Measurements from ENCODE around the gene B4GALT2. TPM values are rescaled to one million over a fixed set of nuclear protein-coding genes. Genes with fewer than 3 reads are reported as not detected.

The B4GALT2 gene
- total RNA-seq, 1 experiment from 2014 or later: 70.9 TPM

GRCh38 chr1:43958351-43959255 is 20.4 kb upstream of the B4GALT2 start:
- Histone ChIP-seq H2AFZ (ENCODE audit: low read length) (no peak overlapping the region), H2AK5ac (ENCODE audit: insufficient read length, low read length) (no peak overlapping the region), H3T11ph (ENCODE audit: low read length) (no peak overlapping the region), H2BK20ac (ENCODE audit: low read depth, low read length, poor library complexity, severe bottlenecking) (no peak overlapping the region), H3K23me2 (ENCODE audit: insufficient read length, low read depth, low read length, poor library complexity, severe bottlenecking) (no peaks in the 10 kb centered on the region), H3K14ac (ENCODE audit: insufficient read depth, low read length) (no peak overlapping the region; the same call in 1 of the 2 replicates), H4K91ac (ENCODE audit: insufficient read length, low read depth, low read length) (no peak overlapping the region), H2BK15ac (ENCODE audit: low read depth, low read length) (no peak overlapping the region), H3K79me1 (ENCODE audit: insufficient read depth, low read depth, low read length, poor library complexity, severe bottlenecking) (no peaks in the 10 kb centered on the region), H3K18ac (ENCODE audit: insufficient read length, low read depth, low read length) (no peak overlapping the region), H3K4me1 (ENCODE audit: insufficient read depth, low read length) (no peaks in the 10 kb centered on the region), H3K4me2 (ENCODE audit: insufficient read depth, insufficient read length, low read length) (no peak overlapping the region), H3K79me2 (ENCODE audit: insufficient read depth, low read length) (no peaks in the 10 kb centered on the region), H3K27me3 (ENCODE audit: insufficient read depth, low read length) (no peaks in the 10 kb centered on the region), H4K5ac (ENCODE audit: insufficient read length, low read depth, low read length) (no peak overlapping the region), H4K8ac (replicated peaks; ENCODE audit: insufficient read length, low read depth, low read length) (no peak overlapping the region), H3K23ac (ENCODE audit: insufficient read length, low read depth, low read length) (no peak overlapping the region), H3K56ac (ENCODE audit: insufficient read length, low read depth, low read length) (no peak overlapping the region), H3K9me3 (ENCODE audit: control insufficient read depth, low read depth, low read length) (no peaks in the 10 kb centered on the region), H2BK120ac (ENCODE audit: low read depth, low read length, poor library complexity, severe bottlenecking) (no peak overlapping the region), H3K4ac (ENCODE audit: low read depth, low read length) (no peak overlapping the region), H3K9ac (ENCODE audit: extremely low read depth, insufficient read length, low read length) (no peak overlapping the region), H4K20me1 (ENCODE audit: control insufficient read depth, insufficient read depth, insufficient read length) (no peaks in the 10 kb centered on the region), H3K27ac (ENCODE audit: insufficient read length, low read depth, low read length) (no peak overlapping the region), H2BK5ac (ENCODE audit: insufficient read length, low read length) (no peak overlapping the region), H2BK12ac (ENCODE audit: insufficient read length, low read depth, low read length) (no peak overlapping the region)
- Mint-ChIP-seq H3K4me1 (peaks cover 0 to under 1% of the 10 kb centered on the region in 2 experiments; a peak in 2 of 4 replicates), H3K9me3 (no peaks in the 10 kb centered on the region), H3K36me3 (ENCODE audit: insufficient read depth in 1 of 3, low read depth in 3 of 3) (peaks cover 1 to 22% (median 16%) of the 10 kb centered on the region in 3 experiments; a peak in 5 of 7 replicates), H3K27me3 (ENCODE audit: low read depth) (no peaks in the 10 kb centered on the region), H3K27ac (peak overlapping the region in 1 of 3 experiments; percentile 15; a peak in 2 of 7 replicates), H3K4me3 (no peak overlapping the region)
- DNase-seq: no peak
- no peak for TF ChIP-seq CTCF (conservative IDR thresholded peaks at IDR 0.05)
- no CpG with 5 or more reads among the region's 9 CpGs for WGBS (ENCODE audit: extremely low coverage, insufficient read length, low lambda C conversion rate)
